Measurements from ENCODE around the gene MKX.

- no peak for TF ChIP-seq POLR2A (IDR thresholded peaks at IDR 0.05)
- no peak for TF ChIP-seq CTCF (IDR thresholded peaks at IDR 0.05)
- TF ChIP-seq POLR2AphosphoS5 (IDR thresholded peaks at IDR 0.05), result no peak
Observed at GRCh38 chr10:27635290-27635689, 110.3 kb downstream of the MKX start.

Data from transverse colon (tissue), 4 donors.